Stimulated activated CD4-positive, alpha-beta T cell treated with anti-CD3 and anti-CD28 coated beads, TNF-alpha, amount 100 ng/mL, for 1 hour (primary cell): ENCODE measurements around the gene BCS1L.

Source experiments
- DNase-seq, 3 donors: peaks; one replicate each; pipeline ENCODE4 v3.0.0-alpha.2; 2020; ENCODE audit warnings: low read depth in 3 of 3, low spot score in 1 of 3

BCS1L gene

GRCh38 chr2:218659258-218659987 is at the start of gene BCS1L, which contains the start of gene ZNF142:
Gene BCS1L, plus strand, starts transcription at chr2:218659683. Its CDS starts 1,305 bp downstream, at chr2:218660988.
Gene ZNF142, minus strand, starts transcription at chr2:218659623. Its CDS starts 3,194 bp downstream, at chr2:218656429.
- DNase-seq, result peak; percentile 78 to 93 (median 84)

- no peak for DNase-seq
Observed at GRCh38 chr2:218615868-218616315, 43.6 kb upstream of the BCS1L start.

GRCh38 chr2:218618102-218618860 is 41.2 kb upstream of the BCS1L start:
- no peak for DNase-seq

- DNase-seq, result no peak
Observed at GRCh38 chr2:218621007-218621406, 38.5 kb upstream of the BCS1L start.

- DNase-seq, result no peak
Observed at GRCh38 chr2:218622606-218623365, 36.7 kb upstream of the BCS1L start.

GRCh38 chr2:218623366-218623705 is 36.1 kb upstream of the BCS1L start:
- DNase-seq, result no peak

- DNase-seq, result no peak
Observed at GRCh38 chr2:218626369-218626768, 33.1 kb upstream of the BCS1L start.

GRCh38 chr2:218627939-218628338 is 31.5 kb upstream of the BCS1L start:
- no peak for DNase-seq

- DNase-seq, result no peak
Observed at GRCh38 chr2:218631837-218632236, 27.6 kb upstream of the BCS1L start.

- no peak for DNase-seq
Observed at GRCh38 chr2:218635719-218636118, 23.8 kb upstream of the BCS1L start.

GRCh38 chr2:218638372-218638771 is 21.1 kb upstream of the BCS1L start:
- no peak for DNase-seq

- DNase-seq, result no peak
Observed at GRCh38 chr2:218642121-218642656, 17.3 kb upstream of the BCS1L start.

GRCh38 chr2:218642786-218643185 is 16.7 kb upstream of the BCS1L start:
- no peak for DNase-seq

- DNase-seq, result no peak
Observed at GRCh38 chr2:218643751-218644310, 15.7 kb upstream of the BCS1L start.

GRCh38 chr2:218644721-218645120 is 14.8 kb upstream of the BCS1L start:
- DNase-seq, result no peak

- DNase-seq, result no peak
Observed at GRCh38 chr2:218645126-218645525, 14.4 kb upstream of the BCS1L start.

- peak in 1 of 3 donors; percentile 18 for DNase-seq
Observed at GRCh38 chr2:218648088-218648786, 11.2 kb upstream of the BCS1L start.

GRCh38 chr2:218648787-218649100 is 10.7 kb upstream of the BCS1L start:
- DNase-seq, result no peak

- no peak for DNase-seq
Observed at GRCh38 chr2:218655751-218656150, 3.7 kb upstream of the BCS1L start.

GRCh38 chr2:218658671-218659257 is 719 bp upstream of the BCS1L start:
- peak in 2 of 3 donors; percentile 19 to 24 for DNase-seq
